ENCODE results near the gene HMCN2.

Gene HMCN2

GRCh38 chr9:130310456-130310855 is 44.9 kb downstream of the HMCN2 start:
- no peak overlapping the region for H3K4me3 ChIP-seq (IDR thresholded peaks at IDR 0.05; ENCODE audit: insufficient read depth, low read depth, low read length)
- no peak overlapping the region for H3K4me2 ChIP-seq
- no peaks in the 10 kb centered on the region for H4K20me1 ChIP-seq (ENCODE audit: insufficient read depth)
- no peak overlapping the region for H2AFZ ChIP-seq (ENCODE audit: low read depth)
- H3K27me3 ChIP-seq (ENCODE audit: insufficient read depth, low read depth), result peaks cover 75% of the 10 kb centered on the region
- H3K27ac ChIP-seq, result no peak overlapping the region
- H3K79me2 ChIP-seq (ENCODE audit: insufficient read depth, low read depth), result no peaks in the 10 kb centered on the region
- H3K4me1 ChIP-seq (ENCODE audit: low read depth, poor library complexity, severe bottlenecking), result no peaks in the 10 kb centered on the region
- H3K9ac ChIP-seq, result no peak overlapping the region
- H3K36me3 ChIP-seq (ENCODE audit: insufficient read depth), result no peaks in the 10 kb centered on the region
- TF ChIP-seq CTCF (conservative IDR thresholded peaks at IDR 0.05; ENCODE audit: low read depth, low read length), result no peak

- H3K36me3 ChIP-seq (ENCODE audit: insufficient read depth), result no peaks in the 10 kb centered on the region
- peaks cover 75% of the 10 kb centered on the region for H3K27me3 ChIP-seq (ENCODE audit: insufficient read depth, low read depth)
These were observed 45.4 kb downstream of the HMCN2 start for GRCh38 chr9:130311003-130311402.

GRCh38 chr9:130311408-130312140 is 46.0 kb downstream of the HMCN2 start:
- no peak overlapping the region for H3K4me2 ChIP-seq
- no peaks in the 10 kb centered on the region for H3K79me2 ChIP-seq (ENCODE audit: insufficient read depth, low read depth)
- no peaks in the 10 kb centered on the region for H3K36me3 ChIP-seq (ENCODE audit: insufficient read depth)
- H4K20me1 ChIP-seq (ENCODE audit: insufficient read depth), result no peaks in the 10 kb centered on the region
- TF ChIP-seq CTCF (conservative IDR thresholded peaks at IDR 0.05; ENCODE audit: low read depth, low read length), result no peak
- H3K4me1 ChIP-seq (ENCODE audit: low read depth, poor library complexity, severe bottlenecking), result no peaks in the 10 kb centered on the region
- H3K27ac ChIP-seq, result no peak overlapping the region
- H3K27me3 ChIP-seq (ENCODE audit: insufficient read depth, low read depth), result peaks cover 76% of the 10 kb centered on the region
- no peak overlapping the region for H2AFZ ChIP-seq (ENCODE audit: low read depth)
- H3K4me3 ChIP-seq (IDR thresholded peaks at IDR 0.05; ENCODE audit: insufficient read depth, low read depth, low read length), result no peak overlapping the region
- H3K9ac ChIP-seq, result no peak overlapping the region

More at GRCh38 chr9:130311003-130311402, 45.4 kb downstream of the HMCN2 start:
- Histone ChIP-seq H3K9ac (no peak overlapping the region), H2AFZ (ENCODE audit: low read depth) (no peak overlapping the region), H3K4me1 (ENCODE audit: low read depth, poor library complexity, severe bottlenecking) (no peaks in the 10 kb centered on the region), H3K27ac (no peak overlapping the region), H3K79me2 (ENCODE audit: insufficient read depth, low read depth) (no peaks in the 10 kb centered on the region), H3K4me3 (IDR thresholded peaks at IDR 0.05; ENCODE audit: insufficient read depth, low read depth, low read length) (no peak overlapping the region), H4K20me1 (ENCODE audit: insufficient read depth) (no peaks in the 10 kb centered on the region), H3K4me2 (no peak overlapping the region)
- TF ChIP-seq CTCF (conservative IDR thresholded peaks at IDR 0.05; ENCODE audit: low read depth, low read length), result no peak

GRCh38 chr9:130313103-130313858 is 47.7 kb downstream of the HMCN2 start:
- TF ChIP-seq CTCF (conservative IDR thresholded peaks at IDR 0.05; ENCODE audit: low read depth, low read length), result no peak
- Histone ChIP-seq H3K4me2 (no peak overlapping the region), H3K27me3 (ENCODE audit: insufficient read depth, low read depth) (peaks cover 76% of the 10 kb centered on the region), H3K4me3 (IDR thresholded peaks at IDR 0.05; ENCODE audit: insufficient read depth, low read depth, low read length) (no peak overlapping the region), H3K36me3 (ENCODE audit: insufficient read depth) (no peaks in the 10 kb centered on the region), H3K4me1 (ENCODE audit: low read depth, poor library complexity, severe bottlenecking) (no peaks in the 10 kb centered on the region), H3K79me2 (ENCODE audit: insufficient read depth, low read depth) (no peaks in the 10 kb centered on the region), H4K20me1 (ENCODE audit: insufficient read depth) (no peaks in the 10 kb centered on the region), H3K9ac (no peak overlapping the region), H3K27ac (no peak overlapping the region), H2AFZ (ENCODE audit: low read depth) (no peak overlapping the region)
